Measurements from ENCODE around the gene EPHB6. TPM values are rescaled to one million over a fixed set of nuclear protein-coding genes. Genes with fewer than 3 reads are reported as not detected.

The EPHB6 gene
- polyA plus RNA-seq, 1 donor from 2014 or later, result 25.3 TPM

GRCh38 chr7:142916508-142916907 is 61.6 kb downstream of the EPHB6 start:
- H3K79me2 ChIP-seq (replicated peaks; ENCODE audit: insufficient read depth, low read length), result no peaks in the 10 kb centered on the region
- TF ChIP-seq RAD21 (conservative IDR thresholded peaks at IDR 0.05), result no peak
- TF ChIP-seq MXI1 (conservative IDR thresholded peaks at IDR 0.05; ENCODE audit: poor library complexity, severe bottlenecking), result no peak
- TF ChIP-seq EZH2 (IDR thresholded peaks at IDR 0.05; ENCODE audit: borderline replicate concordance, insufficient read depth, low read length, poor library complexity, severe bottlenecking), result no peak
- no peak for TF ChIP-seq REST (IDR thresholded peaks at IDR 0.05; ENCODE audit: borderline replicate concordance)
- TF ChIP-seq TAF1 (IDR thresholded peaks at IDR 0.05; ENCODE audit: low read depth), result no peak
- TF ChIP-seq POLR2AphosphoS5 (IDR thresholded peaks at IDR 0.05), result no peak
- no peak for TF ChIP-seq CTCF (IDR thresholded peaks at IDR 0.05; ENCODE audit: poor library complexity, severe bottlenecking)
- TF ChIP-seq SMC3 (conservative IDR thresholded peaks at IDR 0.05; ENCODE audit: poor library complexity), result no peak
- TF ChIP-seq EP300 (conservative IDR thresholded peaks at IDR 0.05; ENCODE audit: poor library complexity, severe bottlenecking), result no peak

GRCh38 chr7:142917447-142917846 is 62.6 kb downstream of the EPHB6 start:
- Histone ChIP-seq H3F3A (ENCODE audit: insufficient read depth, low read length, poor library complexity, severe bottlenecking) (no peaks in the 10 kb centered on the region), H3K9ac (ENCODE audit: low read length) (no peak overlapping the region), H3K79me2 (replicated peaks; ENCODE audit: insufficient read depth, low read length) (no peaks in the 10 kb centered on the region), H3K9me3 (ENCODE audit: low read length) (no peaks in the 10 kb centered on the region), H3K4me3 (ENCODE audit: low read length) (no peak overlapping the region), H4K20me1 (ENCODE audit: insufficient read depth) (no peaks in the 10 kb centered on the region), H3K36me3 (ENCODE audit: insufficient read depth, low read length) (no peaks in the 10 kb centered on the region), H3K27me3 (ENCODE audit: insufficient read depth, low read depth, low read length) (no peaks in the 10 kb centered on the region), H3K9me2 (ENCODE audit: insufficient read depth, low read length) (no peaks in the 10 kb centered on the region), H3K4me2 (ENCODE audit: low read length) (no peak overlapping the region), H3K27ac (ENCODE audit: low read length) (no peak overlapping the region), H2AFZ (ENCODE audit: low read depth, low read length) (no peak overlapping the region)
- no peak for TF ChIP-seq CTCF (IDR thresholded peaks at IDR 0.05; ENCODE audit: poor library complexity, severe bottlenecking)
- TF ChIP-seq RAD21 (conservative IDR thresholded peaks at IDR 0.05), result no peak
- TF ChIP-seq POLR2AphosphoS5 (IDR thresholded peaks at IDR 0.05), result no peak
- no peak for TF ChIP-seq TAF1 (IDR thresholded peaks at IDR 0.05; ENCODE audit: low read depth)
- TF ChIP-seq EZH2 (IDR thresholded peaks at IDR 0.05; ENCODE audit: borderline replicate concordance, insufficient read depth, low read length, poor library complexity, severe bottlenecking), result no peak
- TF ChIP-seq REST (IDR thresholded peaks at IDR 0.05; ENCODE audit: borderline replicate concordance), result no peak
- no peak for TF ChIP-seq EP300 (conservative IDR thresholded peaks at IDR 0.05; ENCODE audit: poor library complexity, severe bottlenecking)
- no peak for TF ChIP-seq SMC3 (conservative IDR thresholded peaks at IDR 0.05; ENCODE audit: poor library complexity)
- TF ChIP-seq MXI1 (conservative IDR thresholded peaks at IDR 0.05; ENCODE audit: poor library complexity, severe bottlenecking), result no peak

More at GRCh38 chr7:142916508-142916907, 61.6 kb downstream of the EPHB6 start:
- Histone ChIP-seq H3K36me3 (ENCODE audit: insufficient read depth, low read length) (no peaks in the 10 kb centered on the region), H3K27me3 (ENCODE audit: insufficient read depth, low read depth, low read length) (no peaks in the 10 kb centered on the region), H2AFZ (ENCODE audit: low read depth, low read length) (no peak overlapping the region), H3K9me3 (ENCODE audit: low read length) (no peaks in the 10 kb centered on the region), H4K20me1 (ENCODE audit: insufficient read depth) (no peaks in the 10 kb centered on the region), H3K4me3 (ENCODE audit: low read length) (no peak overlapping the region), H3K9ac (ENCODE audit: low read length) (no peak overlapping the region), H3F3A (ENCODE audit: insufficient read depth, low read length, poor library complexity, severe bottlenecking) (no peaks in the 10 kb centered on the region), H3K4me2 (ENCODE audit: low read length) (no peak overlapping the region), H3K27ac (ENCODE audit: low read length) (no peak overlapping the region), H3K9me2 (ENCODE audit: insufficient read depth, low read length) (no peaks in the 10 kb centered on the region)

Measured in neural cell (in vitro differentiated cells).